Forelimb muscle (tissue), 1 donor: Measurements from ENCODE around the gene TCHH. TPM values are rescaled to one million over a fixed set of nuclear protein-coding genes. Genes with fewer than 3 reads are reported as not detected.
"Not testable (repeated sequence)": the region's sequence is repeated elsewhere in the genome, so short reads cannot be mapped to it uniquely, and the experiment has no call there.

Experiments used
- DNase-seq: peaks from one replicate; pipeline ENCODE4 v3.0.0-alpha.2; 2013; ENCODE audit warnings: low read depth
- polyA plus RNA-seq: library from polyadenylated mRNA; unstranded; fragments of 120-200 nt; gene quantifications from one replicate; pipeline ENCODE4 v1.2.1, GENCODE V29; 2013; ENCODE audit not compliant: insufficient read length

Gene TCHH
- 0.03 TPM for polyA plus RNA-seq

- DNase-seq: no peak
Observed at GRCh38 chr1:152115344-152115743, at the start of gene TCHH. Gene TCHH (minus strand): TSS chr1:152115444. CDS start chr1:152114080, 1,364 bp downstream.

GRCh38 chr1:152164517-152165136 is 49.4 kb upstream of the TCHH start:
- DNase-seq: no peak

GRCh38 chr1:152162792-152163463 is 47.7 kb upstream of the TCHH start:
- DNase-seq: no peak

- no peak for DNase-seq
Observed at GRCh38 chr1:152160576-152160975, 45.3 kb upstream of the TCHH start.

- no peak for DNase-seq
Observed at GRCh38 chr1:152159144-152159543, 43.9 kb upstream of the TCHH start, which contains the start of gene RPTN. Gene RPTN (minus strand): TSS chr1:152159228. CDS start chr1:152157889, 1,339 bp downstream.

- no peak for DNase-seq
Observed at GRCh38 chr1:152153996-152154395, 38.8 kb upstream of the TCHH start.

GRCh38 chr1:152151646-152152045 is 36.4 kb upstream of the TCHH start:
- DNase-seq: no peak

GRCh38 chr1:152148981-152149380 is 33.7 kb upstream of the TCHH start:
- no peak for DNase-seq

GRCh38 chr1:152148051-152148450 is 32.8 kb upstream of the TCHH start:
- no peak for DNase-seq

- DNase-seq: no peak
Observed at GRCh38 chr1:152145769-152146168, 30.5 kb upstream of the TCHH start.

- not testable (repeated sequence) for DNase-seq
Observed at GRCh38 chr1:152144674-152145183, 29.5 kb upstream of the TCHH start.

GRCh38 chr1:152143150-152143887 is 28.1 kb upstream of the TCHH start:
- DNase-seq: no peak

GRCh38 chr1:152141971-152142584 is 26.8 kb upstream of the TCHH start:
- DNase-seq: no peak

GRCh38 chr1:152137215-152137614 is 22.0 kb upstream of the TCHH start:
- no peak for DNase-seq

- no peak for DNase-seq
Observed at GRCh38 chr1:152130186-152130585, 14.9 kb upstream of the TCHH start.

- DNase-seq: no peak
Observed at GRCh38 chr1:152127673-152128072, 12.4 kb upstream of the TCHH start.

- DNase-seq: no peak
Observed at GRCh38 chr1:152125834-152126443, 10.7 kb upstream of the TCHH start.

- DNase-seq: no peak
Observed at GRCh38 chr1:152118915-152119314, 3.7 kb upstream of the TCHH start.

GRCh38 chr1:152112885-152113432 is 2.3 kb downstream of the TCHH start:
- no peak for DNase-seq

GRCh38 chr1:152112101-152112884 is 3.0 kb downstream of the TCHH start:
- DNase-seq: no peak
